NCI-H774 (cell line): Measurements from ENCODE around the gene PRF1.

Experiments
- DNase-seq: peaks from one replicate; lab custom pipeline; 2025; lab: John Stamatoyannopoulos, UW

PRF1 gene

DNA sequence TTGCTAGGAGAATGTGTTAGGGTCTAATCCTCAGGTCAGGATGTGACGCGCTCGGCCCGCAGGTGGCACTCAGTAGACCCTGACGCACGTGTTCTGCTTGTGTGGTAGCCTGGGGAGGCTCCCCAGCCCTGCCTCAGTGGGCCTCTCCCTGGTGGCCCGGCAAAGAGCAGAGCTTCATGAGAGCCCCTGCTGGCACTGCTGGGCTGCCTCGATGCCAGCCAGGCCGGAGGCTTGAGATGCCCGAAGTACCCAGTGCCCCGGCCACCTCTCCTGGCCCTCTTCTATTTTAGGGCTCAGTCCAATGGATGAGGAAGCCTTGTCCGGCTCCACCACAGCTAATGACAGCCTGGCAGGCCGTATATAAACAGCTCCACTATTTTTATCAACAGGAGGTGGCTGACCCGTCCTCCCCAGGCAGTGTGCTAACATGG is 42.0 kb downstream of the PRF1 start:
- no peak for DNase-seq

- no peak for DNase-seq
These were observed 42.7 kb downstream of the PRF1 start for GRCh38 chr10:70559861-70560260.

DNA sequence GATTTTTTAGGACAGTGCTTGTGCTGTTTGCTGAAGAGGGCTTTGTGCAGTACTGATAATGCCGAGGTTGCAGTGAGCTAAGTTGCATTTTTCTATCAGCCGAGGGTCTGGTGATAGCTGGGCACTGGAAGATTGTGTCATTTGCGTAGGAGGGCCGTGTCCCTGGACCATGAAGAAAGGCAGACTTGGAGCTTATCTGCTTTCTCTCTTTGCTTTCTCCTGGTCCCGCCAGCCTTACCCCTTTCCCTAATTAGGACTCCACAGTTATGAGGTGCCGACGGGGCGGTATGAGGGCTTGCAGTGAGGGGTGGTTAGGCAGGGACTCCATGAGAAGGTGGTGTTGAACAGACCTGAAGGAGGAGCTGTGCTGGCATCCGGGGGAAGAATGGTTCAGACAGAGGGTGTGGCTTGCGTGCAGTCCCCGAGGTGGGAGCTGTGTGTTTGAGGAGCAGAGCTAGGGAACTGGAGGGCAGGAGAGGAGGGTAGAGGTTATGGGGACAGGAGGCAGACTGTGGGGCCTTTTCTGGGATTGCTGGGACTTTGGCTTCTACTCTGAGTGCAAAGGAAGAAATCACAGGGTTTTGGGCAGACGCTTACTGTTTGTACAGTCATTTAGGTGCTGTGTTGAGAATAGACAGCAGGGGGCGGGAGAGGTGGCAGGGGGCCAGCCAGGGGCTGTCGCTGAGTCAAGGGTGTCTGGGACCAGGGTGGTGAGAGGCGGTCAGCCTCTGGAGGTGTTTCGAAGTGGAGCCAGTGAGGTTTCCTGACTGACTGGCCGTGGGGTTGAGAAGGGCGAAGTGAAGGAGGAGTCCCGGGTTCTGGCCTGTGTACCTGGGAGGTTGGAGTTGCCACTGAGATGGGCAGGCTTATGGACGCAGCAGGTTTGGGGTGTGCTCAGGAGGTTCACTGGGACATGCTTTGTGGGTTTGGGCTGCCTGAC is 43.4 kb downstream of the PRF1 start:
- DNase-seq = peak; percentile 8

GRCh38 chr10:70558295-70558694 is 44.2 kb downstream of the PRF1 start:
- no peak for DNase-seq

GRCh38 chr10:70557876-70558275 is 44.7 kb downstream of the PRF1 start:
- no peak for DNase-seq

GRCh38 chr10:70557086-70557845 is 45.3 kb downstream of the PRF1 start:
- no peak for DNase-seq

DNA sequence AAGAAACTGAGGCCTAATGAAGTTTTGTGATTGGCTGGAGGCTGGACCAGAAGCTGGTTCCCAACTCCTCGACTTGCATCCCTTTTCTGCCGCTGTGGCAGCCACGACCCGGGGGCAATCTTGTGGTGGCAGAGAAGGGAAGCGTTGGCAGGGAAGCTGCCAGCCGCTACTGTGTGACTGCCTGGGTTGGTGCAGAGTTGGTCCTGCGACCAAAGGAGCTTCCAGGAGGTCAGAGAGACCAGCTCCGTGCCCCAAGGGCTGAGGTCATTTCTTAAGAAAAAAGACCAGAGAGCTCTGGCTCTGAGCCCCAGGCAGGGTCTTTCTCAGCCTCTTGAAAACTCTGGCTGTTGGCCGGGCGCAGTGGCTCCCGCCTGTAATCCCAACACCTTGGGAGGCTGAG is 47.2 kb downstream of the PRF1 start:
- DNase-seq = no peak

DNA sequence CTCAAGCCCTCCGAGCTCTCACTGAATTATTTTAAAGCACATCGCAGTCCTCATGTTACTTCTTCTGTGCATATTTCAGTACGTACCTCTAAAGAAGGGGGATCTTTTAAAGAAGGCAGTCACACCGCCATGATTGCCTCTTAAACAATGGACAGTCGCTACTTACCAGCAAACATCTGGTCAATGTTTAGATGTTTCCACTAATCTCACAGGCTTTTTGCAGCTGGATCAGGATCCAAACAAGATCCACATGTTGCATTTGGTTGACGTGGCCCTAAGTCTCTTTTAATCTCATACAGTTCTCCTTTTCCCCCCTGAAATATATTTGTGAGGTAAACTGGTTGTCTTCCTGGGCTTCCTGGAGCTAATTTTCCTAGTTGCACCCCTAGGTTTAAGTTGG is 50.0 kb downstream of the PRF1 start:
- DNase-seq = no peak

DNA sequence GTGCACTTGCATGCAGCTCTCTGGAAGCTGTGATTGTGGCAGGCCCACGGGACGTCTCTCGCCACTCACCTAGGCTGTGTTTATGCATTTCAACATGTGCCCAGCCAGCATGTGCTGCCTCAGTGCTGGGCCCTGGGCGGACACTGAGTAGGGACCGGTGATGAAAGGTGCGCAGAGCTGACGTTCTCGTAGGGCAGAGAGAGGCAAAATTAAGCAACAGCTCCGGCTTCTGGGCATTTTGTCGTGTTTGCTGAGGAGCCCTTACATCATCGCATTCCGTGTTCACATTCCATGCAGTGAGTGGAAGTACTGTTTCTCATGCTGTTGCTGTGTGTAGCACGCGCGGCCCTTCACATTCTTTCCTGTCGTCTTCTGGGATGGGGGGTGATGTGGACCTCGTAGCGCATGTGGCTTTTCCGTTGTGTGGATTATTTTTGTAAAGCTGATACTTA is 50.5 kb downstream of the PRF1 start:
- DNase-seq = no peak

- DNase-seq = no peak
These were observed 51.1 kb downstream of the PRF1 start for GRCh38 chr10:70551466-70551865.

GRCh38 chr10:70550459-70550858 is 52.1 kb downstream of the PRF1 start:
- no peak for DNase-seq

GRCh38 chr10:70549962-70550458 is 52.5 kb downstream of the PRF1 start:
- peak; percentile 55 for DNase-seq

DNA sequence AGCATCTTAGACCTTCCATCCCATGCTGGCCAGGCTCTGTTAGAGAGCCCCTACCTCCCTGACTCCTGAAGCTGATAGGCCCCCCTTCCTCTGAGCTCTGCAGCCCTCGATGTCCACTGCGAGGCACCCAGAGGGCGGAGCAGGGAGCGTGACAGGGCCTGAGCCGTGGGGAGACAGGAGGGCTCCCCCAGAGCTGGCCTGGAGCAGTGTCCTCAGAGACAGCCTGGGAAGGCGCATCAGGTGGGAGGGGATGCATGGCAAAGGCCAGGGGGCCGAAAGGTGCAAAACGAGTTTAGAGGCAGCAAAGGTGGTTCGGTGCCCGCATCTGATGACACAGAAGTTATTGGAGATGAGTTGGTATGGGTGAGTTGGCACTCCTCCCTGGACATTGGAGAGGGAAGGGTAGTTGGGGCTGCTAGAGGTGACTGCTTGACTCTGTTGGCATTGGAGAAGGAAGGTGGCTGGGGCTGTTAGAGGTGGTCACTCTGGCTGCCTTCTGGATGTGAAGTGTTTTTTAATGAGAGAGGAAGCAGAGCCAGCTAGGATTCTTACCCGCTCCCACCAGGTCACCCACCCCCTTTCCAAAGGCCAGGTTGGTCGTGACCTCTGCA is 53.1 kb downstream of the PRF1 start:
- DNase-seq = no peak
